Prostate gland (tissue), 2 donors: ENCODE results near the gene USP47.

ENCODE experiments used
- CTCF ChIP-seq, 4 experiments: fragments of 200-600 bp in 2 of 4; fragments of 450-650 bp in 2 of 4; sonication (generic) in 2 of 4; IDR thresholded peaks; 1 replicate in 3 of 4; 2 replicates in 1 of 4; pipeline ENCODE4 v1.5.1; 2016 to 2019; ENCODE audit warnings: antibody characterized with exemption in 4 of 4, mild to moderate bottlenecking in 2 of 4, moderate library complexity in 2 of 4
- POLR2A ChIP-seq: fragments of 450-650 bp; IDR thresholded peaks from one replicate; pipeline ENCODE4 v1.6.1; 2016; ENCODE audit warnings: antibody characterized with exemption, mild to moderate bottlenecking

- TF ChIP-seq CTCF (IDR thresholded peaks at IDR 0.05) (no peak), POLR2A (no peak)
Observed at GRCh38 chr11:11982975-11983374, 141.2 kb downstream of the USP47 start.
